A549 treated with RU486 at 1 μM for 4 hours (cell line): Measurements from ENCODE around the gene EDNRB. TPM values are rescaled to one million over a fixed set of nuclear protein-coding genes. Genes with fewer than 3 reads are reported as not detected.

Experiments used
- total RNA-seq: library from RNA; stranded (reverse); fragments of 200-300 nt; extraction: Qiagen RNA extraction; gene quantifications from 5 replicates; pipeline ENCODE4 v1.2.3, GENCODE V29; 2022; ENCODE audit warnings: low read depth

The EDNRB gene
- total RNA-seq, result not detected in 5 replicates

DNA sequence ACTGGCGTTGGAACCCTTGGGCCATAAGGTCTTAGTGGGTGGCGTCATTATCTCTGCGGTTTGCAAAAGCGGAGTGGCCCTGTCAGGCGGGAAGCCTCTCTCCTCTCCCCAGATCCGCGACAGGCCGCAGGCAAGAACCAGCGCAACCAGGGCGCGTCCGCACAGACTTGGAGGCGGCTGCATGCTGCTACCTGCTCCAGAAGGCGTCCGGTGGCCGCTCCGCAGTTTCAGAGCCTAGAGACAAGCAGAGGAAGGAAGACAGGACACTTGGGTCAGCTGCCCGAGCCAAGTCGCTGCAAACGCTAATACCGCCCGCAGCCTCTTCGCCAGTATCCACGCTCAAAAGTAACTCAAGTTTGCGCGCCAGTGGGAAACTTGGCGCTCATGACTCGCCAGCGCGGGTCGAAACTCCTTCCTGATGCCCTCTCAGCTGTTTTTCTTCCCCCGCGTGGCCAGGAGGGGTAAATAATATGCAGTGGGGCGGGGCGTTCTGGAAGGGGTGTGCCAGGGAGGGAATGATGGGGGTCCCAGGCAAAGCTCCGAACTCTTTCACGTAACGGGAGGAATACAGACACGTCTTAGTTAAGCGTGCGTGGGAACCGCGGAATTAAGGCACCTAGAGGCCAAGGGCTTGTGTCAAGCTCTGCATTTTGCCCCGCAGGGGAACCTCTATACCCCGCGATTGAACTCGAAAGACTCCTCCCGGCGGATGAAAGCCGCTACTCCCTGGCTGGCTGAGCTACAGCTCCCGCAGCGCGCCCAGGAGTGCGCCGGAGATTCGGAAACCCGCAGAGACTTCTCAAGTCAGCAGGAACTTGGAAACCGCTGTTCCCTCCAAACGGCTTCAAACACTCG is at the start of gene EDNRB:
EDNRB (minus strand) TSS at position 441 of the 855 bp plus-strand sequence; CDS start at position 183, 258 bp downstream.

Other genes starting within 250 kb of the EDNRB start
- 0.47 to 0.62 TPM (median 0.51 TPM) in 5 replicates for gene SLAIN1, start 221.1 kb downstream of the EDNRB start, total RNA-seq